Activated naive CD4-positive, alpha-beta T cell treated with anti-CD3 and anti-CD28 coated beads, Interleukin-2, amount 50 U/mL, for 24 hours (primary cell): ENCODE results near the gene GALT.

ENCODE experiments used
- H3K27ac Mint-ChIP-seq: one replicate; pipeline ENCODE4 v1.8.0; 2021; ENCODE audit warnings: mild to moderate bottlenecking, mixed read lengths
- H3K27me3 Mint-ChIP-seq: one replicate; pipeline ENCODE4 v1.8.0; 2021; ENCODE audit warnings: mixed read lengths
- H3K36me3 Mint-ChIP-seq: one replicate; pipeline ENCODE4 v1.8.0; 2021; ENCODE audit warnings: mixed read lengths
- H3K4me1 Mint-ChIP-seq: one replicate; pipeline ENCODE4 v1.8.0; 2021; ENCODE audit warnings: mixed read lengths
- H3K4me3 Mint-ChIP-seq: one replicate; pipeline ENCODE4 v1.8.0; 2021; ENCODE audit warnings: mild to moderate bottlenecking, mixed read lengths
- H3K9me3 Mint-ChIP-seq: one replicate; pipeline ENCODE4 v1.8.0; 2021; ENCODE audit warnings: mixed read lengths

The GALT gene

GRCh38 chr9:34675869-34676268 lies 29.4 kb downstream of the GALT start:
- H3K36me3 Mint-ChIP-seq = no peaks in the 10 kb centered on the region
- H3K4me1 Mint-ChIP-seq = peaks cover 4% of the 10 kb centered on the region
- no peak overlapping the region for H3K4me3 Mint-ChIP-seq
- H3K27me3 Mint-ChIP-seq = no peaks in the 10 kb centered on the region
- H3K27ac Mint-ChIP-seq = no peak overlapping the region
- no peaks in the 10 kb centered on the region for H3K9me3 Mint-ChIP-seq

GRCh38 chr9:34684145-34684544 lies 37.7 kb downstream of the GALT start:
- H3K36me3 Mint-ChIP-seq = no peaks in the 10 kb centered on the region
- H3K27me3 Mint-ChIP-seq = no peaks in the 10 kb centered on the region
- H3K4me1 Mint-ChIP-seq = peaks cover 8% of the 10 kb centered on the region
- no peak overlapping the region for H3K4me3 Mint-ChIP-seq
- no peaks in the 10 kb centered on the region for H3K9me3 Mint-ChIP-seq
- H3K27ac Mint-ChIP-seq = no peak overlapping the region

GRCh38 chr9:34684816-34685215 lies 38.3 kb downstream of the GALT start:
- Mint-ChIP-seq H3K9me3 (no peaks in the 10 kb centered on the region), H3K4me3 (no peak overlapping the region), H3K27ac (no peak overlapping the region), H3K36me3 (no peaks in the 10 kb centered on the region), H3K4me1 (peaks cover 8% of the 10 kb centered on the region), H3K27me3 (no peaks in the 10 kb centered on the region)

DNA sequence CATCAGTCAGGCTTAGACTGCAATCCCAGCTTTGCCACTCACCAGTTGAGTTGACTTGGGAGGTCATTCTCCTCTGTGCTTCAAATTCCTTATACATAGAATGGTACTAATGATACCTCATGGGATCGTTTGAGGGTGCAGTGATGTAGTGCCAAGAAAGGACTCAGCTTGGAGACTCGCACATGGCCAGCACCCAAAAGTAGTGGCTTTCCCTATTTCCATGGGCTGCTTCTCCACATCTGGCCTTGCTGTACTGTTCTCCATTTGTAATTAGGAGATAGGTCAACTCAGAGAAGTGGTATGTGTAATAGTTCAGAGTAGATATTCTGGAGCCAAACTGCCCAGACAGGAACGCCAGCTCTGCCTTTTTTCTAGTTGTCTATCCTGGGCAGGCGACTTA lies 39.1 kb downstream of the GALT start:
- no peak overlapping the region for H3K4me3 Mint-ChIP-seq
- H3K36me3 Mint-ChIP-seq = no peaks in the 10 kb centered on the region
- no peaks in the 10 kb centered on the region for H3K9me3 Mint-ChIP-seq
- H3K4me1 Mint-ChIP-seq = peaks cover 8% of the 10 kb centered on the region
- peak overlapping the region; percentile 36 for H3K27ac Mint-ChIP-seq
- H3K27me3 Mint-ChIP-seq = no peaks in the 10 kb centered on the region

DNA sequence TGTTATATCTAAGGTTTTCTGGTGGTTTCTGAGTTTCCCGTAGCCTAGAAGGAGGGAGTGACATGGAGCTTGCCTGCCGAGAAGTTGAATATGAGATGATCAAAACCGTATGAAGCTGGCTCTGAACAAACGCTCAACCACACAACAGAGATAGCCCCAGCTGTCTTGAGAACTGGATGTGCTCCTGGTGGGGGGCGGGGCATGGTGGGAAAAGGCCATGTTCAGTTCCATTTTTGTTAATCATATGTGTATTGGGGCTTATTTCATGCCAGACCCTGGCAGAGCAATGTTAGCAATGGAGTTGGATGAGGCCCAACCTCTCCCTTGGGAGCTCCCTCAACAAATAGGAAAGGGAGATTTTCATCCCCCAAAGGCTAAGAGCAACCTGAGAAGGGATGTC lies 39.8 kb downstream of the GALT start:
- no peak overlapping the region for H3K4me3 Mint-ChIP-seq

GRCh38 chr9:34686732-34687131 lies 40.3 kb downstream of the GALT start:
- no peak overlapping the region for H3K4me3 Mint-ChIP-seq
- H3K36me3 Mint-ChIP-seq = no peaks in the 10 kb centered on the region
- H3K9me3 Mint-ChIP-seq = no peaks in the 10 kb centered on the region
- H3K27ac Mint-ChIP-seq = no peak overlapping the region
- H3K4me1 Mint-ChIP-seq = peaks cover 8% of the 10 kb centered on the region
- no peaks in the 10 kb centered on the region for H3K27me3 Mint-ChIP-seq

More for the DNA sequence above, 39.8 kb downstream of the GALT start:
- no peaks in the 10 kb centered on the region for H3K36me3 Mint-ChIP-seq
- no peaks in the 10 kb centered on the region for H3K9me3 Mint-ChIP-seq
- H3K27ac Mint-ChIP-seq = no peak overlapping the region
- no peaks in the 10 kb centered on the region for H3K27me3 Mint-ChIP-seq
- peaks cover 8% of the 10 kb centered on the region for H3K4me1 Mint-ChIP-seq

GRCh38 chr9:34687276-34688030 lies 41.0 kb downstream of the GALT start:
- Mint-ChIP-seq H3K27me3 (no peaks in the 10 kb centered on the region), H3K4me1 (peaks cover 8% of the 10 kb centered on the region), H3K27ac (no peak overlapping the region), H3K4me3 (no peak overlapping the region), H3K36me3 (no peaks in the 10 kb centered on the region), H3K9me3 (no peaks in the 10 kb centered on the region)

GRCh38 chr9:34688329-34689115 lies 42.0 kb downstream of the GALT start:
- Mint-ChIP-seq H3K4me1 (peaks cover 8% of the 10 kb centered on the region), H3K36me3 (no peaks in the 10 kb centered on the region), H3K27me3 (no peaks in the 10 kb centered on the region), H3K27ac (no peak overlapping the region), H3K4me3 (no peak overlapping the region), H3K9me3 (no peaks in the 10 kb centered on the region)

DNA sequence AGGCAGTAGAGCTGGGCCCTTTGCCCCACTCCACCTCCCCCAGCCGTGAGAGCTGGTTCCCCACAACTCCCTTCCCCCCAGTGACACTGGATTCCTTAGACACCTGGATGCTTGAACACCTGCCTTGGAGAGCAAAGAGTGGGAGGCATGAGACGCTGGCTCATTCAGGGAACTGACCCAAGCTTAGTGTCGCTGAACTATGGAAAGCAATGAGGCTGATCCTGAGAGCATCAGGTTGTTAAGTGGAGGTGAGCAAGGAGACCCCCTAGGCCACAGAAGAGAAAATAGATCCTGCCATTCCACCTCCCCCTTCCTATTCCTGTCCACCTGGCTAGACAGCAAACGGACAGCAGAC lies 42.6 kb downstream of the GALT start:
- Mint-ChIP-seq H3K4me1 (peaks cover 4% of the 10 kb centered on the region), H3K27ac (no peak overlapping the region), H3K9me3 (no peaks in the 10 kb centered on the region), H3K27me3 (no peaks in the 10 kb centered on the region), H3K36me3 (no peaks in the 10 kb centered on the region), H3K4me3 (no peak overlapping the region)

DNA sequence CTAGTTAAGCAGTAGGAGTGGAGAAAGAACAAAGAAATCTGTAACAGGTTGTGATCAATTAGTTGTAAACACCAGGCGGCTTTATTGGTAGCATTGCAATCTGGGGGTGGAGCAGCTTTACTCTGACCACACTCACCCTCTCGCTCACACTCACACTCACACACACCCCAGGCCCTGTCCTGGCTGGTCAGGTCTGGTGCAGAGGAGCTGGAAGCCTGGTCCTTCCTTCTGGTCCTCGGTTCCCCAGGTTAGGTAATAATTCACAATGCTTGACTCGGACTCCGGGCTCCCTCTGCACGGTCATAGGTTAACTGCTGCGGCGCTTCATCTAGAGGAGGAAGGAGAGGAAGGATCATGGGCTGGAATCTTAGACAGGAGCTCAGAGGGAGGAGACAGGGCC lies 43.0 kb downstream of the GALT start:
- Mint-ChIP-seq H3K4me1 (no peaks in the 10 kb centered on the region), H3K27ac (no peak overlapping the region), H3K9me3 (no peaks in the 10 kb centered on the region), H3K4me3 (no peak overlapping the region), H3K27me3 (no peaks in the 10 kb centered on the region), H3K36me3 (no peaks in the 10 kb centered on the region)

DNA sequence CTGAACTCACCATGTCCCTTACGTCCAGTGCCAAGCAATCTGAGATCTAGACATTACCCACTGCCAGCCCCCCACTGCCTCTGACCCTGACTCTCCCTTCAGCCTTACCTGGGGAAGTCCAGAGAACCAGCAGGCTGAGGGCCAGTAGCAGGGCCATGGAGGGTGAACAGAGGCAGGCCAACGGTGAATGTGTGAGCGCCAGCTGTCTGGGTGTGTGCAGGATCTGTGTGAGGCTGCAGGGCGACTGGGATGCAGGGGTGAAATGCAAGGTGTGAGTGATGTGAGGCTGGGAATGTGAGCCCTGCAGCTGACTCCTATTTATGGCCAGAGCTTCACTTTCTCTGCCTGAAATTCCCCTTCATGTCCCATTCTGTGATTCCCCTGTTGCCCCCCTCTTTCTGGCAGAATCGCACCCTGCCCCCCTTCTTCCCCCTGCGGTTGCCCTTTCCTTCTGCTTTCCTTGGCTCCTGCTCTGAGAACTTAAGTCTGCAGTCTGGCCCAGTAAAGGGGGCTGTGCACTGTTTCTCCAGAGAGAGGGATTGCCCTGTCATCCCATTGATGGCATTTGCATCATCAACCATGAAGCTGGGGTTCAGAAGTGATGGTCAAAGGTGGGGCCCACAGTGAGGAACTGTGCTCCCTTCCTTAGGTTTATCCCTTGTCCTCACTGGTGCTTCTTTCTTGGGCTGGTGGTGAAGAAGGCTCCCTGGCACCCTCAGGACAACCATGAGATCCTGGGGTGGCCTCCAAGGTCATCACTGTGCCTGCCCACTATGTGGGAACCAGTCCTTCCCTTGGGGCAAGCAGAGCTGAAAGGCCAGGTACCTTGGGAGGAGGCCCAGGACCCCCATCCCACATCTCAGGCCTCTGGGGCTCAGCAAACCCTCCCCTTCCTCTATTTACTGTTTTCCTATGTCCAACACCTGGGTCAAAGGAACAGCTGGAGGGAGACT lies 44.8 kb downstream of the GALT start, which contains the start of gene CCL19:
TSS of gene CCL19 (minus strand) at position 294 of the 953 bp plus-strand sequence. CDS start at position 157, 137 bp downstream.
- Mint-ChIP-seq H3K27me3 (no peaks in the 10 kb centered on the region), H3K9me3 (no peaks in the 10 kb centered on the region), H3K27ac (no peak within 1 kb of the TSS), H3K4me1 (no peaks in the 10 kb centered on the region), H3K36me3 (no peaks in the 10 kb centered on the region), H3K4me3 (no peak within 1 kb of the TSS)

DNA sequence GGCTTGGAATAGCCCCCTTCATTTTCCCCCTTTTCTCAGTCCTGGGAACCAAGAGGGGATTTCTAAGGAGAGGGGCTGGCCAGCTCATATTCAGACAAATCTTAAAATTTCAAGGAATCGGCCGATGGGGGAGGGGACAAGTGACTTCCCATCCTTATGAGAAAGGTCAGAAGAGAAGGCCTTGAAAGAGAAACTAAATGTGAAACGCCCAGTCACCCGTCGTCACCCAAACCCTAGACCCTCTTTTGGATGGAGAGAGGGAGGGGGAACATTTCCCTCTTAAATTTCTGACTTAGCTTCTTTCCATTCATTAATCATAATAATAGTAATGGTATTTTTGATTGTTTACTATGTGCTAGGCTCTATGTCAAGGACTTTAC lies 45.5 kb downstream of the GALT start:
- Mint-ChIP-seq H3K27ac (no peak overlapping the region), H3K36me3 (no peaks in the 10 kb centered on the region), H3K27me3 (no peaks in the 10 kb centered on the region), H3K4me3 (no peak overlapping the region), H3K4me1 (no peaks in the 10 kb centered on the region), H3K9me3 (no peaks in the 10 kb centered on the region)

GRCh38 chr9:34693560-34693959 lies 47.1 kb downstream of the GALT start:
- no peak overlapping the region for H3K4me3 Mint-ChIP-seq
- H3K27me3 Mint-ChIP-seq = no peaks in the 10 kb centered on the region
- no peak overlapping the region for H3K27ac Mint-ChIP-seq
- no peaks in the 10 kb centered on the region for H3K4me1 Mint-ChIP-seq
- H3K36me3 Mint-ChIP-seq = no peaks in the 10 kb centered on the region
- H3K9me3 Mint-ChIP-seq = no peaks in the 10 kb centered on the region

DNA sequence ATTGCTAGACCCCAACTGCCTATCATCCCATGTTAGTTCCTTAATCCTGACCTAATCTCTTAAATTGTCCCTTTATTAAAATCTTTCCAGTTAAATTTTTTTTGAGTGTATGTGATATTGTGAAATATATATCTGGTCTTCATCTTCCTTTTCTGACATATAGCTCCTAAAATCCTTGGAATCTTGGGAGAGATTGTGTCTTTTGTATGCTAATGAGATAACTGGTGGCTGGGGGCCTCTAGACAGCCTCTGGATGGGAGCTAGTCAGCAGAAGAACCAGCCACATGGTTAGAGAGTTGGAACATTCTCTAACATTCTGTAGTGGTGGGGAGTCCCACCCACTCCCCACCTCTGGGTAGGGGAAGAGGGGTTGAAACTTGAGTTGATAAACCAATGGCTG lies 48.3 kb downstream of the GALT start:
- no peak overlapping the region for H3K4me3 Mint-ChIP-seq
- H3K27ac Mint-ChIP-seq = no peak overlapping the region
- no peaks in the 10 kb centered on the region for H3K36me3 Mint-ChIP-seq
- no peaks in the 10 kb centered on the region for H3K4me1 Mint-ChIP-seq
- H3K27me3 Mint-ChIP-seq = no peaks in the 10 kb centered on the region
- no peaks in the 10 kb centered on the region for H3K9me3 Mint-ChIP-seq
